ENCODE measurements around the gene POLN. TPM values are rescaled to one million over a fixed set of nuclear protein-coding genes. Genes with fewer than 3 reads are reported as not detected.
A peak's percentile ranks its signal among the peaks of the same experiment; 100 is the strongest.

Gene POLN
- total RNA-seq, 1 experiment from 2014 or later = 1.3 TPM

DNA sequence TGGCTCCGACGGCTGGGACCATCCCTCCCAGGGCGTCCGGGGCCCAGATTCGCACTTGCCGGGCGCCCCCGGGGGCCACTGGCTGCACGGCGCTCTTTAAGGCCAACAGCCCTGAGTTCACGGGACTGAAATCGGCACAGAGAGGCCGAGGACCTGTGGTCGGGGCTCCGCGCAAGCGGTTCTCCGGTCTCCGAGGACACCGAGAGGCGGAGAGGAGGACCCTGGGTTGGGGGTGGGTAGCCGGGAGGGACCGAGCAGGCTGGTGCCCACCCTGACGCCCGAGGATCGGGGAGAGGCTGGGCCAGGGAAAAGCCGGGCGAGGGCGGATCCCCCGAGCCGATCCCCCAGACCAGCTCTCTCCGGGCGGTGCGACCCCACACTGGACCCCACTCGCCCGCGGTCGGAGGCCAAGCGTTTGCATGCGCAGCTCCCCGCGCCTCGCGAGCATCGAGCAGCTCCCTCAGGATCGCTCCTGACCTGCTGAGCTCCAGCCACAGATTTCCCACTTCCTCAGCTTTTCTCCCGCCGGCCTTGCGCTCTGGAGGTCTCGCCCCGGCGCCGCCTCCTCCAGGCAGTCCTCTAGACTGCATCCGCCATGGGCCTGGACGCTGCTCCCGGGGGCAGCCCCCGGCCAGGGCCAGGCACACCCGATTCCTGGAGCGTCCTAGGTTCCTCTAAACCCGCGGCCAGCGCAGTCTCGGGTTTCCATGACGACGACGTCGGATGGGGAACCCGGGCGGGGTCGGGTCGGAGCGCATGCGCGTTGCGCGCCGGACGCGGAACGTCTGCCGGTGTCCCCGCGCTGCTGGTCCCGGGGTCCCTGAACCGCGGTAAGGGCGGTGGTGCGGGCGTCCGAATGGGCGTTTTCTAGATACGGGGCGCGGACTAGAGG, 200.4 kb downstream of the POLN start:
- CTCF ChIA-PET = interaction anchor here (0.5 kb wide), 1 partner anchor 9 kb away, joined by 4 read pairs; no protein-coding TSS in a partner anchor

GRCh38 chr4:2040391-2041238, 201.3 kb downstream of the POLN start:
- H3K9me2 ChIP-seq (ENCODE audit: insufficient read depth) = no peaks in the 10 kb centered on the region
- H2AFZ ChIP-seq = no peak overlapping the region
- peaks cover 6% of the 10 kb centered on the region; the same call in 1 of the 2 replicates for H3F3A ChIP-seq (ENCODE audit: insufficient read depth, low read depth)
- H3K27me3 ChIP-seq (ENCODE audit: insufficient read depth, low read depth) = no peaks in the 10 kb centered on the region
- no peaks in the 10 kb centered on the region for H3K36me3 ChIP-seq (ENCODE audit: low read depth)
- H3K79me2 ChIP-seq (ENCODE audit: low read depth) = no peaks in the 10 kb centered on the region
- H3K4me2 ChIP-seq = peak overlapping the region; percentile 92
- no peak for TF ChIP-seq CTCF (conservative IDR thresholded peaks at IDR 0.05)
- TF ChIP-seq EZH2 (IDR thresholded peaks at IDR 0.05; ENCODE audit: low read depth) = no peak
- peaks cover 6% of the 10 kb centered on the region; the same call in 1 of the 2 replicates for H3K4me1 ChIP-seq (replicated peaks; ENCODE audit: insufficient read depth)
- no peak overlapping the region for H3K27ac ChIP-seq
- peak overlapping the region; percentile 90; the same call in 1 of the 2 replicates for H3K4me3 ChIP-seq
- H4K20me1 ChIP-seq (ENCODE audit: insufficient read depth) = peaks cover 3% of the 10 kb centered on the region; the same call in 1 of the 2 replicates
- BruUV-seq (replicated peaks) = no TSS peak
- DNase-seq = no peak
- intact Hi-C loops (cut with micrococcal nuclease; ENCODE audit: unreplicated experiment) = loop anchor here (10.0 kb wide), 1 partner anchor 54 kb away; no protein-coding TSS in a partner anchor
- CTCF ChIA-PET = interaction anchor here (0.5 kb wide), 1 partner anchor 8 kb away, joined by 4 read pairs; no protein-coding TSS in a partner anchor
- POLR2A ChIA-PET (ENCODE audit: unreplicated experiment) = no interaction called here
- no peaks in the 10 kb centered on the region for H3K9me3 ChIP-seq (ENCODE audit: insufficient read depth, low read depth)

More for the DNA sequence above, 200.4 kb downstream of the POLN start:
- Histone ChIP-seq H2AFZ (peak overlapping the region; percentile 90), H3K27me3 (ENCODE audit: insufficient read depth, low read depth) (no peaks in the 10 kb centered on the region), H3K27ac (no peak overlapping the region), H3K79me2 (ENCODE audit: low read depth) (no peaks in the 10 kb centered on the region), H3K9me3 (ENCODE audit: insufficient read depth, low read depth) (no peaks in the 10 kb centered on the region), H3K4me2 (peak overlapping the region; percentile 92), H3K4me1 (replicated peaks; ENCODE audit: insufficient read depth) (peaks cover 13% of the 10 kb centered on the region; the same call in 1 of the 2 replicates), H3F3A (ENCODE audit: insufficient read depth, low read depth) (peaks cover 13% of the 10 kb centered on the region; the same call in 1 of the 2 replicates), H4K20me1 (ENCODE audit: insufficient read depth) (peaks cover 3% of the 10 kb centered on the region; the same call in 1 of the 2 replicates), H3K9me2 (ENCODE audit: insufficient read depth) (no peaks in the 10 kb centered on the region), H3K4me3 (peak overlapping the region; percentile 90), H3K36me3 (ENCODE audit: low read depth) (no peaks in the 10 kb centered on the region)
- TF ChIP-seq CTCF (conservative IDR thresholded peaks at IDR 0.05) (no peak), EZH2 (IDR thresholded peaks at IDR 0.05; ENCODE audit: low read depth) (no peak)
- POLR2A ChIA-PET (ENCODE audit: unreplicated experiment) = no interaction called here
- peak; percentile 55 to 77 for DNase-seq
- intact Hi-C loops (cut with micrococcal nuclease; ENCODE audit: unreplicated experiment) = loop anchor here (10.0 kb wide), 1 partner anchor 53 kb away; no protein-coding TSS in a partner anchor
- no TSS peak for BruUV-seq (replicated peaks)

- H3K4me1 ChIP-seq (replicated peaks; ENCODE audit: insufficient read depth) = peaks cover 6% of the 10 kb centered on the region; the same call in 1 of the 2 replicates
- TF ChIP-seq EZH2 (IDR thresholded peaks at IDR 0.05; ENCODE audit: low read depth) = no peak
- TF ChIP-seq CTCF (conservative IDR thresholded peaks at IDR 0.05) = no peak
- H3K79me2 ChIP-seq (ENCODE audit: low read depth) = no peaks in the 10 kb centered on the region
- no peak for DNase-seq
- no peak overlapping the region for H2AFZ ChIP-seq
- no peaks in the 10 kb centered on the region for H3K36me3 ChIP-seq (ENCODE audit: low read depth)
- no TSS peak for BruUV-seq (replicated peaks)
- CTCF ChIA-PET = no interaction called here
- no peaks in the 10 kb centered on the region for H4K20me1 ChIP-seq (ENCODE audit: insufficient read depth)
- H3K4me2 ChIP-seq = no peak overlapping the region
- H3K9me2 ChIP-seq (ENCODE audit: insufficient read depth) = no peaks in the 10 kb centered on the region
- H3K27ac ChIP-seq = no peak overlapping the region
- no peak overlapping the region for H3K4me3 ChIP-seq
- H3F3A ChIP-seq (ENCODE audit: insufficient read depth, low read depth) = no peaks in the 10 kb centered on the region
- POLR2A ChIA-PET (ENCODE audit: unreplicated experiment) = no interaction called here
- intact Hi-C loops (cut with micrococcal nuclease; ENCODE audit: unreplicated experiment) = no loop called here
- H3K27me3 ChIP-seq (ENCODE audit: insufficient read depth, low read depth) = peaks cover 8% of the 10 kb centered on the region; the same call in 1 of the 2 replicates
- no peaks in the 10 kb centered on the region for H3K9me3 ChIP-seq (ENCODE audit: insufficient read depth, low read depth)
These were observed 205.1 kb downstream of the POLN start for GRCh38 chr4:2036866-2037265.

Measured in PC-9 (cell line).